CD4-positive, alpha-beta T cell (primary cell): ENCODE results near the gene PCBP2. TPM values are rescaled to one million over a fixed set of nuclear protein-coding genes. Genes with fewer than 3 reads are reported as not detected.

ENCODE experiments used
- ATAC-seq: fragments of 200-7000 bp; cut with Tn5 transposase; one replicate; pipeline ENCODE4 v1.10.0; 2022; ENCODE audit warnings: mild to moderate bottlenecking; ENCODE audit not compliant: poor library complexity
- CTCF ChIA-PET: fragments of 350-600 bp; sonication (Branson Sonifier 250); formaldehyde crosslinking; loops from one replicate; lab custom pipeline; 2021; ENCODE audit warnings: antibody characterized with exemption, inconsistent platforms; lab: Charles Lee
- POLR2A ChIA-PET: fragments of 350-600 bp; sonication (Branson Sonifier 250); formaldehyde crosslinking; loops from one replicate; lab custom pipeline; 2021; ENCODE audit warnings: antibody characterized with exemption, inconsistent platforms; lab: Charles Lee
- DNase-seq, 14 experiments: peaks; one replicate each; pipeline ENCODE4 v3.0.0-alpha.2; 2013 to 2020; ENCODE audit warnings: mixed read lengths in 2 of 14
- H3K27ac ChIP-seq, 2 donors: one replicate each; pipeline versions ENCODE4 v1.5.1 to v1.7.0; 2013; ENCODE audit warnings: low read length in 2 of 2, low read depth in 1 of 2, mild to moderate bottlenecking in 1 of 2
- H3K27me3 ChIP-seq, 2 experiments: 1 replicate in 1 of 2; 2 replicates in 1 of 2; pipeline versions ENCODE4 v1.6.1 to v1.7.0; 2013; ENCODE audit warnings: low read length in 2 of 2, control low read depth in 1 of 2, mild to moderate bottlenecking in 1 of 2, moderate library complexity in 1 of 2; ENCODE audit not compliant: insufficient read depth in 2 of 2, control insufficient read depth in 1 of 2
- H3K36me3 ChIP-seq: one replicate; pipeline ENCODE4 v1.6.1; 2013; ENCODE audit warnings: low read length, control low read depth; ENCODE audit not compliant: insufficient read depth
- H3K4me1 ChIP-seq: one replicate; pipeline ENCODE4 v1.6.1; 2013; ENCODE audit warnings: low read length, control low read depth; ENCODE audit not compliant: insufficient read depth
- H3K4me3 ChIP-seq: one replicate; pipeline ENCODE4 v1.5.1; 2013; ENCODE audit warnings: mild to moderate bottlenecking, low read length, moderate library complexity
- H3K9me3 ChIP-seq, 2 experiments: 1 replicate in 1 of 2; 2 replicates in 1 of 2; pipeline versions ENCODE4 v1.6.1 to v1.7.0; 2013; ENCODE audit warnings: low read length in 2 of 2, mild to moderate bottlenecking in 2 of 2, control low read depth in 1 of 2, moderate library complexity in 1 of 2; ENCODE audit not compliant: control insufficient read depth in 1 of 2, insufficient read depth in 1 of 2
- H3K27ac Mint-ChIP-seq: one replicate; pipeline ENCODE4 v1.8.0; 2020; ENCODE audit warnings: mixed read lengths
- H3K27me3 Mint-ChIP-seq: one replicate; pipeline ENCODE4 v1.8.0; 2021; ENCODE audit warnings: mixed read lengths
- H3K36me3 Mint-ChIP-seq: one replicate; pipeline ENCODE4 v1.8.0; 2021; ENCODE audit warnings: low read depth, mixed read lengths
- H3K4me1 Mint-ChIP-seq: one replicate; pipeline ENCODE4 v1.8.0; 2021; ENCODE audit warnings: low read depth, mixed read lengths
- H3K4me3 Mint-ChIP-seq: one replicate; pipeline ENCODE4 v1.8.0; 2020; ENCODE audit warnings: mild to moderate bottlenecking, mixed read lengths
- H3K9me3 Mint-ChIP-seq: one replicate; pipeline ENCODE4 v1.8.0; 2020; ENCODE audit warnings: mixed read lengths
- intact Hi-C, 2 experiments: fragments of 100-400 bp; cut with DNase I in 1 of 2; cut with micrococcal nuclease in 1 of 2; formaldehyde crosslinking; loops; one replicate each; pipeline versions ENCODE4 v1.15.1 to v1.9.0; 2023 to 2025; cut with DNase I, micrococcal nuclease
- total RNA-seq, 174 experiments: library from RNA in 2 of 174; stranded (reverse) in 2 of 174; gene quantifications; one replicate each; pipeline ENCODE4 v1.2.3 and lab custom pipeline; 2021 to 2026
- TF ChIP-seq, protein P1 (sequence below): fragments of 200-600 bp; IDR thresholded peaks from one replicate; pipeline ENCODE4 v1.8.0; 2022; ENCODE audit warnings: antibody characterized with exemption, mild to moderate bottlenecking

Gene PCBP2
- total RNA-seq, 2 experiments from 2014 or later, result 1,331 to 1,359 TPM

DNA sequence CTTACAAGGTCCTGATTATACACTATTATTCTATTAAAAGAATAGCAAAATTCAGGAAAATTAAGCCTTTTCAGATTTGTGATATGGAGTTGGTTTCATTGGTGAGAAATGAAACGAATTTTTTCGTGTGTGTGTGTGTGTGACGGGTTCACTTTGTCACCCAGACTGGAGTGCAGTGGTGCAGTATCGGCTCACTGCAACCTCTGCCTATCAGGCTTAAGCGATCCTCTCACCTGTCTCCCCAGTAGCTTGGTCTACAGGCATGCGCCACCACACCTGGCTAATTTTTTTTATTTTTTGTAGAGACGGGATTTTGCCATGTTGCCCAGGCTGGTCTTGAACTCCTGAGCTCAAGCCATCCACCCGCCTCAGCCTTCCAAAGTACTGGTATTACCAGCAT is 9.7 kb downstream of the PCBP2 start:
- H3K27ac Mint-ChIP-seq, result no peak overlapping the region
- POLR2A ChIA-PET, result interaction anchor here (1.3 to 1.5 kb wide), 2 partner anchors 11 to 39 kb away, joined by 3 to 4 read pairs; partner anchors contain the start of gene TARBP2
- H3K36me3 Mint-ChIP-seq, result peaks cover 100% of the 10 kb centered on the region

DNA sequence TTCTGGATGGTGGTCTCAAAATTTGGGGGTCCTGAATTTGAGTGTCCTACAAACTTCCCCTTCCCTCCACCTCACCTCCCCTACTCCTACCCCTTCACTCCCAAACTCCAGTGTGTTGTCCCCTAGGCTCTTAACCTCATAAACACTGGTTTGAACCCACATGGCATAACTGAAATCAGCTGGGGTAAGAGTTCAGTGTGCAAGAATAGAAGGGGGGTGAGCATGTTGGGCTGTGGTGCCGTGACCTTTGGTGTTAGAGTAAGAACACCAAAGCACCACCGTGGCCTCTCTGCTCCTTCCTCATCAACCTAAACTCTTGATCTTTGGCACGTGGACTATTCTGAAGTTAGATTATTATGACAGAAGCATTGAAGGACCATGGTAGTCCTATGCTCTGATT is 11.0 kb downstream of the PCBP2 start:
- CTCF ChIA-PET, result no interaction called here
- intact Hi-C loops, result no loop called here
- Mint-ChIP-seq H3K4me3 (no peak overlapping the region), H3K4me1 (peaks cover 50% of the 10 kb centered on the region), H3K27ac (peak overlapping the region; percentile 30), H3K36me3 (peaks cover 100% of the 10 kb centered on the region), H3K27me3 (no peaks in the 10 kb centered on the region), H3K9me3 (no peaks in the 10 kb centered on the region)
- Histone ChIP-seq H3K27ac (no peak overlapping the region), H3K36me3 (peaks cover 98% of the 10 kb centered on the region), H3K9me3 (no peaks in the 10 kb centered on the region), H3K27me3 (no peaks in the 10 kb centered on the region), H3K4me1 (peaks cover 9% of the 10 kb centered on the region), H3K4me3 (no peak overlapping the region)
- TF ChIP-seq, protein P1, sequence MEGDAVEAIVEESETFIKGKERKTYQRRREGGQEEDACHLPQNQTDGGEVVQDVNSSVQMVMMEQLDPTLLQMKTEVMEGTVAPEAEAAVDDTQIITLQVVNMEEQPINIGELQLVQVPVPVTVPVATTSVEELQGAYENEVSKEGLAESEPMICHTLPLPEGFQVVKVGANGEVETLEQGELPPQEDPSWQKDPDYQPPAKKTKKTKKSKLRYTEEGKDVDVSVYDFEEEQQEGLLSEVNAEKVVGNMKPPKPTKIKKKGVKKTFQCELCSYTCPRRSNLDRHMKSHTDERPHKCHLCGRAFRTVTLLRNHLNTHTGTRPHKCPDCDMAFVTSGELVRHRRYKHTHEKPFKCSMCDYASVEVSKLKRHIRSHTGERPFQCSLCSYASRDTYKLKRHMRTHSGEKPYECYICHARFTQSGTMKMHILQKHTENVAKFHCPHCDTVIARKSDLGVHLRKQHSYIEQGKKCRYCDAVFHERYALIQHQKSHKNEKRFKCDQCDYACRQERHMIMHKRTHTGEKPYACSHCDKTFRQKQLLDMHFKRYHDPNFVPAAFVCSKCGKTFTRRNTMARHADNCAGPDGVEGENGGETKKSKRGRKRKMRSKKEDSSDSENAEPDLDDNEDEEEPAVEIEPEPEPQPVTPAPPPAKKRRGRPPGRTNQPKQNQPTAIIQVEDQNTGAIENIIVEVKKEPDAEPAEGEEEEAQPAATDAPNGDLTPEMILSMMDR, result no peak
- no peak for ATAC-seq
- POLR2A ChIA-PET, result interaction anchor here (1.3 kb wide), 1 partner anchor 38 kb away, joined by 4 read pairs; the partner anchor contains the start of gene TARBP2
- DNase-seq, result no peak

More for the DNA sequence above, 9.7 kb downstream of the PCBP2 start:
- no peak for ATAC-seq
- intact Hi-C loops, result no loop called here
- TF ChIP-seq, protein P1, result no peak
- H3K9me3 Mint-ChIP-seq, result no peaks in the 10 kb centered on the region
- H3K4me3 Mint-ChIP-seq, result no peak overlapping the region
- H3K9me3 ChIP-seq, result no peaks in the 10 kb centered on the region
- H3K4me1 ChIP-seq, result peaks cover 9% of the 10 kb centered on the region
- H3K27me3 Mint-ChIP-seq, result no peaks in the 10 kb centered on the region
- peaks cover 54% of the 10 kb centered on the region for H3K4me1 Mint-ChIP-seq
- H3K4me3 ChIP-seq, result no peak overlapping the region
- no peaks in the 10 kb centered on the region for H3K27me3 ChIP-seq
- DNase-seq, result no peak
- CTCF ChIA-PET, result no interaction called here
- H3K27ac ChIP-seq, result no peak overlapping the region
- H3K36me3 ChIP-seq, result peaks cover 98% of the 10 kb centered on the region

DNA sequence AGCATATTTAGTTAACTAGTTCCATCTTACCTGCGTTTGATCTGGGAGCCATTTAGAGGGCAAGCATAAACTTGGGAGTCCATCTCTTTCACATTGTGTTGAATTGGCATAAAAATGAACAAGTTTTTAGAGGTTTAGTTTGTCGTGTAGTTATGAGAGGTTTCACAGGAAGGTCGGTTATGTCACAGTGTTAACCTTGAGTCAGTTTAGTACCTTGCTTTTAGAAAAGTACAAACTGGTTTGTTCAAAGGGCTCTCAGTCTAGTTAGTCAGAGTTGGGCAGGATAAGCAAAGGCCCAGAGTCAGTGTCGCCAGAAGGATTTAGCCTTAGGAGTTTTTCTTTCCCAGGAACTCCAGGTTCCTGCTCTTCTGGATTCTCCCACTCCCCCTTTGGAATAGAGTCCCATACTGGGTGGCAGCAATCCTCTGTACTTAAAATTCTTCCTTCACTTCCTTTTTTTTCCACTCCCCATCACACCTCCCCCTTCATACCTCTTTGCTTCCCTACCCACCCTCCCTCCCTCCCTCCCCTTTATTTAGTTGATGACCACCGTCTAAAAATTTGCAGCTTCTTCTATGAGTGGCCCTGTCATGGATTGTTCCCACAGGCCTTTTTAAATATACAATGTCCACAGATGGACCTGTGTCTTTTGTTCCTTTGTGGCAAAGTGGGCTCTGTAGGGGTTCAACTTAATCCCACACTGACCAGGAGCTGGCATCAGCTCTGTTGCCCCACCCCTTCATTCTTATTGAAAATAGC is 12.1 kb downstream of the PCBP2 start:
- H3K9me3 Mint-ChIP-seq, result no peaks in the 10 kb centered on the region
- no peak overlapping the region for H3K27ac ChIP-seq
- H3K27me3 ChIP-seq, result no peaks in the 10 kb centered on the region
- H3K9me3 ChIP-seq, result no peaks in the 10 kb centered on the region
- POLR2A ChIA-PET, result no interaction called here
- peaks cover 9% of the 10 kb centered on the region for H3K4me1 ChIP-seq
- H3K36me3 Mint-ChIP-seq, result peaks cover 100% of the 10 kb centered on the region
- H3K27ac Mint-ChIP-seq, result peak overlapping the region; percentile 10
- H3K4me3 Mint-ChIP-seq, result no peak overlapping the region
- CTCF ChIA-PET, result no interaction called here
- H3K36me3 ChIP-seq, result peaks cover 100% of the 10 kb centered on the region
- H3K4me3 ChIP-seq, result no peak overlapping the region
- intact Hi-C loops, result no loop called here
- TF ChIP-seq, protein P1, result no peak
- ATAC-seq (no peak), DNase-seq (no peak)
- H3K27me3 Mint-ChIP-seq, result no peaks in the 10 kb centered on the region
- peaks cover 57% of the 10 kb centered on the region for H3K4me1 Mint-ChIP-seq
